Hippocampal formation (tissue), 2 donors: ENCODE measurements around the gene TAF4B.
"Not testable (repeated sequence)": the region's sequence is repeated elsewhere in the genome, so short reads cannot be mapped to it uniquely, and the experiment has no call there.

Experiments
- DNase-seq, 2 donors: peaks; one replicate each; lab custom pipeline; 2025; lab: John Stamatoyannopoulos, UW

Gene TAF4B

GRCh38 chr18:26226229-26227050 is at the start of gene TAF4B:
TSS of gene TAF4B (plus strand) at chr18:26226445. CDS start at chr18:26226934, 489 bp downstream.
- DNase-seq = peak; percentile 85 to 89

- DNase-seq = no peak
These were observed 44.9 kb upstream of the TAF4B start for GRCh38 chr18:26181343-26181826.

GRCh38 chr18:26183395-26184112 is 42.7 kb upstream of the TAF4B start:
- no peak for DNase-seq

- no peak for DNase-seq
These were observed 41.0 kb upstream of the TAF4B start for GRCh38 chr18:26185267-26185666.

GRCh38 chr18:26190506-26190905 is 35.7 kb upstream of the TAF4B start:
- DNase-seq = no peak

- no peak for DNase-seq
These were observed 34.0 kb upstream of the TAF4B start for GRCh38 chr18:26192233-26192632.

GRCh38 chr18:26196605-26197004 is 29.6 kb upstream of the TAF4B start:
- DNase-seq = no peak

GRCh38 chr18:26202001-26202400 is 24.2 kb upstream of the TAF4B start:
- DNase-seq = not testable (repeated sequence)

- DNase-seq = no peak
These were observed 20.9 kb upstream of the TAF4B start for GRCh38 chr18:26205318-26205717.

- no peak for DNase-seq
These were observed 19.8 kb upstream of the TAF4B start for GRCh38 chr18:26206488-26206887.

- no peak for DNase-seq
These were observed 18.3 kb upstream of the TAF4B start for GRCh38 chr18:26207937-26208336.

- DNase-seq = no peak
These were observed 17.3 kb upstream of the TAF4B start for GRCh38 chr18:26208977-26209376.

- no peak for DNase-seq
These were observed 16.1 kb upstream of the TAF4B start for GRCh38 chr18:26210147-26210546.

- DNase-seq = no peak
These were observed 10.8 kb upstream of the TAF4B start for GRCh38 chr18:26215247-26215970.

GRCh38 chr18:26225022-26225693 is 1.1 kb upstream of the TAF4B start:
- DNase-seq = no peak

GRCh38 chr18:26225915-26226228 is 373 bp upstream of the TAF4B start:
- no peak for DNase-seq

- DNase-seq = no peak
These were observed 916 bp downstream of the TAF4B start for GRCh38 chr18:26227051-26227670.

- no peak for DNase-seq
These were observed 2.5 kb downstream of the TAF4B start for GRCh38 chr18:26228562-26229260.

GRCh38 chr18:26230497-26230896 is 4.3 kb downstream of the TAF4B start:
- no peak for DNase-seq

- no peak for DNase-seq
These were observed 7.0 kb downstream of the TAF4B start for GRCh38 chr18:26233208-26233607.

GRCh38 chr18:26237363-26237762 is 11.1 kb downstream of the TAF4B start:
- not testable (repeated sequence) for DNase-seq
